Skeletal muscle satellite cell (primary cell): Measurements from ENCODE around the gene GIN1. TPM values are rescaled to one million over a fixed set of nuclear protein-coding genes. Genes with fewer than 3 reads are reported as not detected.
"Not testable (repeated sequence)": the region's sequence is repeated elsewhere in the genome, so short reads cannot be mapped to it uniquely, and the experiment has no call there.

Experiments
- H3K27me3 ChIP-seq: 2 replicates; pipeline ENCODE4 v1.7.0; 2013; ENCODE audit warnings: low read length; ENCODE audit not compliant: control insufficient read depth, insufficient read depth
- H3K36me3 ChIP-seq: 2 replicates; pipeline ENCODE4 v1.7.0; 2013; ENCODE audit warnings: mild to moderate bottlenecking, control low read depth, low read length; ENCODE audit not compliant: insufficient read depth
- H3K4me1 ChIP-seq: 2 replicates; pipeline ENCODE4 v1.7.0; 2013; ENCODE audit warnings: low read length; ENCODE audit not compliant: control insufficient read depth, insufficient read depth
- H3K4me2 ChIP-seq: 2 replicates; pipeline ENCODE4 v1.7.0; 2013; ENCODE audit warnings: mild to moderate bottlenecking, low read length
- H3K4me3 ChIP-seq: 2 replicates; pipeline ENCODE4 v1.7.0; 2013; ENCODE audit warnings: low read length
- H3K9ac ChIP-seq: 2 replicates; pipeline ENCODE4 v1.7.0; 2013; ENCODE audit warnings: mild to moderate bottlenecking, low read depth, low read length, moderate library complexity
- H3K9me3 ChIP-seq: replicated peaks from 2 replicates; pipeline ENCODE4 v1.7.0; 2013; ENCODE audit warnings: mild to moderate bottlenecking, control low read depth, low read length
- total RNA-seq: library from RNA; depleted of rRNA; stranded (reverse); fragments of >200 nt; gene quantifications from 2 replicates; pipeline ENCODE4 v1.2.3, GENCODE V29; 2012; rRNA removed

The GIN1 gene
- 6.8 and 7.9 TPM in 2 replicates for total RNA-seq

GRCh38 chr5:103119765-103120606 lies at the start of gene GIN1, which contains the start of gene PPIP5K2:
GIN1 (minus strand) TSS chr5:103120138; CDS start chr5:103108707, 11,431 bp downstream.
PPIP5K2 (plus strand) TSS chr5:103120301; CDS start chr5:103129590, 9,289 bp downstream.
- Histone ChIP-seq H3K4me2 (peak within 1 kb of the TSS; percentile 93), H3K9ac (peak within 1 kb of the TSS; percentile 94), H3K4me3 (peak within 1 kb of the TSS; percentile 85), H3K36me3 (no peaks in the 10 kb centered on the region), H3K9me3 (no peaks in the 10 kb centered on the region), H3K4me1 (peaks cover 16% of the 10 kb centered on the region), H3K27me3 (no peaks in the 10 kb centered on the region)

GRCh38 chr5:103166706-103167105 lies 46.8 kb upstream of the GIN1 start:
- no peaks in the 10 kb centered on the region for H3K27me3 ChIP-seq
- no peak overlapping the region for H3K4me2 ChIP-seq
- H3K36me3 ChIP-seq = peaks cover 15% of the 10 kb centered on the region
- H3K9ac ChIP-seq = no peak overlapping the region
- no peaks in the 10 kb centered on the region for H3K4me1 ChIP-seq
- H3K4me3 ChIP-seq = no peak overlapping the region
- no peaks in the 10 kb centered on the region for H3K9me3 ChIP-seq

- H3K36me3 ChIP-seq = peaks cover 29% of the 10 kb centered on the region
- no peaks in the 10 kb centered on the region for H3K9me3 ChIP-seq
- no peak overlapping the region for H3K9ac ChIP-seq
- H3K4me1 ChIP-seq = no peaks in the 10 kb centered on the region
- H3K4me2 ChIP-seq = no peak overlapping the region
- H3K4me3 ChIP-seq = no peak overlapping the region
- no peaks in the 10 kb centered on the region for H3K27me3 ChIP-seq
Observed at GRCh38 chr5:103151156-103151555, 31.2 kb upstream of the GIN1 start.

- H3K4me3 ChIP-seq = no peak overlapping the region
- H3K27me3 ChIP-seq = no peaks in the 10 kb centered on the region
- H3K4me2 ChIP-seq = no peak overlapping the region
- H3K36me3 ChIP-seq = peaks cover 12% of the 10 kb centered on the region
- no peaks in the 10 kb centered on the region for H3K9me3 ChIP-seq
- H3K4me1 ChIP-seq = no peaks in the 10 kb centered on the region
- no peak overlapping the region for H3K9ac ChIP-seq
Observed at GRCh38 chr5:103148213-103148612, 28.3 kb upstream of the GIN1 start.

- H3K4me3 ChIP-seq = no peak overlapping the region
- peaks cover 5% of the 10 kb centered on the region for H3K36me3 ChIP-seq
- H3K4me1 ChIP-seq = no peaks in the 10 kb centered on the region
- H3K27me3 ChIP-seq = no peaks in the 10 kb centered on the region
- H3K9me3 ChIP-seq = no peaks in the 10 kb centered on the region
- H3K4me2 ChIP-seq = no peak overlapping the region
- no peak overlapping the region for H3K9ac ChIP-seq
Observed at GRCh38 chr5:103145196-103145595, 25.3 kb upstream of the GIN1 start.

GRCh38 chr5:103142132-103142531 lies 22.2 kb upstream of the GIN1 start:
- H3K4me2 ChIP-seq, H3K9ac ChIP-seq, H3K4me3 ChIP-seq, H3K4me1 ChIP-seq, H3K9me3 ChIP-seq, H3K27me3 ChIP-seq: not testable (repeated sequence)
- H3K36me3 ChIP-seq = peaks cover 12% of the 10 kb centered on the region

GRCh38 chr5:103139264-103139865 lies 19.4 kb upstream of the GIN1 start:
- no peak overlapping the region for H3K4me2 ChIP-seq
- no peaks in the 10 kb centered on the region for H3K4me1 ChIP-seq
- H3K9ac ChIP-seq = no peak overlapping the region
- H3K9me3 ChIP-seq = no peaks in the 10 kb centered on the region
- H3K36me3 ChIP-seq = peaks cover 24% of the 10 kb centered on the region
- no peak overlapping the region for H3K4me3 ChIP-seq
- H3K27me3 ChIP-seq = no peaks in the 10 kb centered on the region

- no peaks in the 10 kb centered on the region for H3K4me1 ChIP-seq
- H3K9ac ChIP-seq = no peak overlapping the region
- H3K27me3 ChIP-seq = no peaks in the 10 kb centered on the region
- no peak overlapping the region for H3K4me2 ChIP-seq
- H3K9me3 ChIP-seq = no peaks in the 10 kb centered on the region
- H3K4me3 ChIP-seq = no peak overlapping the region
- H3K36me3 ChIP-seq = peaks cover 24% of the 10 kb centered on the region
Observed at GRCh38 chr5:103138202-103138690, 18.3 kb upstream of the GIN1 start.

GRCh38 chr5:103135461-103135860 lies 15.5 kb upstream of the GIN1 start:
- H3K27me3 ChIP-seq = no peaks in the 10 kb centered on the region
- peaks cover 26% of the 10 kb centered on the region for H3K36me3 ChIP-seq
- no peak overlapping the region for H3K4me2 ChIP-seq
- H3K4me1 ChIP-seq = no peaks in the 10 kb centered on the region
- H3K4me3 ChIP-seq = no peak overlapping the region
- no peak overlapping the region for H3K9ac ChIP-seq
- no peaks in the 10 kb centered on the region for H3K9me3 ChIP-seq

GRCh38 chr5:103133231-103133630 lies 13.3 kb upstream of the GIN1 start:
- Histone ChIP-seq H3K4me1 (no peaks in the 10 kb centered on the region), H3K36me3 (peaks cover 15% of the 10 kb centered on the region), H3K9me3 (no peaks in the 10 kb centered on the region), H3K4me3 (no peak overlapping the region), H3K27me3 (no peaks in the 10 kb centered on the region), H3K4me2 (no peak overlapping the region), H3K9ac (no peak overlapping the region)

GRCh38 chr5:103132684-103133083 lies 12.7 kb upstream of the GIN1 start:
- H3K27me3 ChIP-seq = no peaks in the 10 kb centered on the region
- H3K9ac ChIP-seq = no peak overlapping the region
- H3K36me3 ChIP-seq = peaks cover 15% of the 10 kb centered on the region
- no peak overlapping the region for H3K4me2 ChIP-seq
- no peaks in the 10 kb centered on the region for H3K4me1 ChIP-seq
- no peaks in the 10 kb centered on the region for H3K9me3 ChIP-seq
- H3K4me3 ChIP-seq = no peak overlapping the region
